ACHN (cell line): ENCODE results near the gene ARHGAP15.

ENCODE experiments used
- DNase-seq: peaks from one replicate; pipeline ENCODE4 v3.0.0-alpha.2; 2015
- in situ Hi-C: cut with HindIII; loops from 2 replicates; pipeline ENCODE4 v1.10.0; 2017; ENCODE audit warnings: low sequenced_read_pairs, low pct_ligation_motif_present, low pct_unique_long_range_greater_than_20kb

Gene ARHGAP15

DNA sequence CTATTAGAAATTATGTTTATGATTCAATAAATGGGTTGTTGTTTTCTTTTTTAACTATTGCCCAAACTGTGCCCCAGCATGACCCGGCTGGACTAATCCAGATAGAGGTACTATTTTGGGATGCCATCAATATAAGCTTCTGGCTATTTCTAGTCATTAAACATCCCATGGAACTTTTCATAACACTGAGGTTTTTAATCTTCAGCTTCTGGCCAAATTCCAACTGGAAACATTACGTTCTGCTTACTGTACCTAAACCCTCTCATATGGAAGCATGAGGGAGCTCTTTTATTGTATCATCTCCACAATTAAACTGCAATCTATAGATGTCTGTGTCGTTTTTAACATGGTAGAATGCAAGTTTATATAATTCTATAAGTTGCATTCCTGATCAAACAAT, 674.7 kb downstream of the ARHGAP15 start:
- in situ Hi-C loops = no loop called here
- DNase-seq = no peak

DNA sequence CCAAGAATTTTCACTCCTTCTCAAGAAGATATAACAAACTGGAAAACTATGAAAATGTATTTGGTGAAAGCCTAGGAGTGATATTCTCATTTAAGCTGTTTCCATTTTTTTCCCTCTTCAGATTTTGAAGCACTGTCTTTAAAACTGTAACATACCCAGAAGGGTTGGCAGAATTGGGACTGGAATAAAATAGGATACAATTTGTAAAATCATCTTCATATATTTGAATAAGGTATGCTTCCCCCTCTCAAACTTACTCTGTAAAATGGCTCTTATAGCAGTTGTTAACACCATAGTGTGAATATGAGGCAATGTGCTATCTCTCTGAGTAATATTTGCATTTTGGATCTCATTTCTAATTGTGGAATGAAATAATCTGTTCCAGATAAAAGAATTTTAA, 676.4 kb downstream of the ARHGAP15 start:
- no peak for DNase-seq
- in situ Hi-C loops = no loop called here

- in situ Hi-C loops = no loop called here
- DNase-seq = no peak
Observed at GRCh38 chr2:143807192-143807591, 678.0 kb downstream of the ARHGAP15 start.

- no peak for DNase-seq
- in situ Hi-C loops = no loop called here
Observed at GRCh38 chr2:143807671-143808070, 678.5 kb downstream of the ARHGAP15 start.

- in situ Hi-C loops = no loop called here
- DNase-seq = no peak
Observed at GRCh38 chr2:143808166-143808565, 678.9 kb downstream of the ARHGAP15 start.

- in situ Hi-C loops = no loop called here
- DNase-seq = no peak
Observed at GRCh38 chr2:143815082-143815481, 685.9 kb downstream of the ARHGAP15 start.

GRCh38 chr2:143816916-143817315, 687.7 kb downstream of the ARHGAP15 start:
- in situ Hi-C loops = no loop called here
- no peak for DNase-seq
